ENCODE measurements around the gene CERS6. TPM values are rescaled to one million over a fixed set of nuclear protein-coding genes. Genes with fewer than 3 reads are reported as not detected.
"Not testable (repeated sequence)": the region's sequence is repeated elsewhere in the genome, so short reads cannot be mapped to it uniquely, and the experiment has no call there.

Gene CERS6
- total RNA-seq, 2 donors from 2014 or later = 44.7 to 47.0 TPM

GRCh38 chr2:168781191-168781817 is 325.2 kb downstream of the CERS6 start:
- intact Hi-C loops (cut with DNase I) = no loop called here
- DNase-seq (no peak), ATAC-seq (peak in 1 of 2 donors; percentile 39)

- ATAC-seq (no peak), DNase-seq (no peak)
- intact Hi-C loops (cut with DNase I) = no loop called here
Observed at GRCh38 chr2:168782271-168782670, 326.2 kb downstream of the CERS6 start.

DNA sequence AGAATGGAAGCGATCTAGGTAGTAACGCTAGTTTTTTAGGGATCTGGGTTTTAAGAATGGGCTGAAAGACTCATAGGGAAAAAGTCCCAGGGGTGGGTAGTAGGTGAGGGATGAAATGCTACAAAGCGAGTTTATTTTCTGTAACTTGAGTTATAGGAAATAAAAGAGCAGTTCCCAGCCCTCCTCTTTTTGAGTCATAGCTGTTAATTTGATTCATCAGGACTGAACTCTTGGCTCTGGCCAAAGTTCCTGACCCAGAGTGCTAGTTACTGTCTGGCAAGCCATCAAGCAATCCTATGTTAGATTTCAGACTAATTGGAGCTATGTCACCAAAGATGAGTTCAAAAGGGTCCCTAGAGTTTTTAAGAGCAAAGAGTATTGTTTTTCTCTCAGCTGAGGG is 328.9 kb downstream of the CERS6 start:
- no peak for ATAC-seq
- intact Hi-C loops (cut with DNase I) = no loop called here
- no peak for DNase-seq

DNA sequence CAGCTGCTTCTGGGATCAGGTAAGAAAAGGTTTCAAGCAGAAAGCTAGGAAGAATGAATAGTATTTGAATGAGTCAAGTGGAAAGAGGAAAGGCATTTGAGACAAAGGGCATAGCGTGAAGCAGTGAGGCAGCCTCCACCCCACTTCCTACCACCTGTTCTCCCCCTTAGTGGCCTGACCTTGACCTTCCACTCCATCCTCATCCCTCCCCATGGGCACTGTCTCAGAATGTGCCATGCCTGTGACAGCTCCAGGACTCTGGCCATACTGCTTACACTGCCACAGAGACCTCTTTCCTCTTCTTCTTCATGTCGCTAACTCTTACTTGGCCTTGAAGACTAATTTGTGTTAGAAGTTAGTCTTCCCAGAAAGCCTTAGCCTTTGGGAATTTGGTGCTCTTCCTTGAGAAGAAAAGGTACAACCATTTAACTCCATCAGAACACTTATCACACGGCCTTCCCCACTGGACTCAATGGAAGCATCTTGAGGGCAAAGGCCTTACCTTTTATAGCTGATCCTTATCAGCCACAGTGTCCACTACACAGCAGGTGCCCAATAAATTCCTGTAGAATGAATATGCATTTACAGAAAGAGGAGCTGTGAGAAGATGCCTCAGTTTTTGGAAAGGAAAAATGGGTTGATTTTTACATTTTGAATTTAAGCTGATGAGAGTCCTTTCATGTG is 331.2 kb downstream of the CERS6 start:
- DNase-seq = no peak
- intact Hi-C loops (cut with DNase I) = no loop called here
- no peak for ATAC-seq

DNA sequence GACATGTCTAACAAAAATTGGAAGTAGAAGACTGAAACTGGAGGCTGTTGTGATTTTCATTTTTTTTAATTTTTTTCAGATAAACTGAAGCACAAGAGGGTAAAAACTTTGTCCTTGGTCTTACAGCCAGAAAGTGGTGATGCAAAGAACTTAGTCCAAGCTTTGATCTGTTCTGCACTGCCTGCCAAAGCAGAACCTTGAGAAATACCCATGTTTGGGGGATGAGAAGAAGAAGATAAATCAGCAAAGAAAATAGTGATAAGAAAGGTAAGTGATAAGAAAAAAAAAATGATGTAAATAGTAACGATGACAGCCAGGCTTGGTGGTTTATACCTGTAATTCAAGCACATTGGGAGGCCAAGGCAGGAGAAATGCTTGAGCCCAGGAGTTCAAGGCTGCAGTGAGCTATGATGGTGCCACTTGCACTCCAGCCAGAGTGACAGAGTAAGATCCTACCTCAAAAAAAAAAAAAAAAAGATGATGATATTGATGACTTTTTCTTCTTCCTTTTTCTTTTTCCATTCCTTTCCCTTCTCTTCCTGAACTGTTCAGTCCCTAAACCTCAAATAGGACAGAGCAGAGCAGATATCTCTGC is 331.8 kb downstream of the CERS6 start:
- DNase-seq (no peak), ATAC-seq (peak in 1 of 2 donors; percentile 57)
- intact Hi-C loops (cut with DNase I) = no loop called here

DNA sequence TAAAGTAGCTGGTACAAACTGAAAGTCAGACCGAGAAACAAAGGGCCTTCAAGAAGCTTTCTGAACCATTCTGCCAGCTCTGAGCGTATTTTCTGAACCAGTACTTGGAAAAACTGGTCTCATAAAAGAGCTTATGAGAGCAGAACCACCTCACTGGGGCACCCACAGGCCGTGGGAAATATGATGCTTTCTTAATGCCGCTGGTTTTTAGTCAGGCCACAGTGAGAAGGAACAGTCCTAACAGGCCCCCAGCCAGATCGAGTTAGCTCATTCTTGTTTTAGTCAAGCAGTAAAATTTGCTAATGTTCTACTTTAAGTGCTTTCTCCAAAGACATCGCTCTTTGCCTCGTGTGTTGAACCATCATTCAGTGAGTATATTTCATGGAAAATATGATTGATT is 333.7 kb downstream of the CERS6 start:
- ATAC-seq (no peak), DNase-seq (no peak)
- intact Hi-C loops (cut with DNase I) = no loop called here

- DNase-seq = no peak
- peak; percentile 30 to 78 for ATAC-seq
- intact Hi-C loops (cut with DNase I) = no loop called here
Observed at GRCh38 chr2:168790226-168790902, 334.3 kb downstream of the CERS6 start.

DNA sequence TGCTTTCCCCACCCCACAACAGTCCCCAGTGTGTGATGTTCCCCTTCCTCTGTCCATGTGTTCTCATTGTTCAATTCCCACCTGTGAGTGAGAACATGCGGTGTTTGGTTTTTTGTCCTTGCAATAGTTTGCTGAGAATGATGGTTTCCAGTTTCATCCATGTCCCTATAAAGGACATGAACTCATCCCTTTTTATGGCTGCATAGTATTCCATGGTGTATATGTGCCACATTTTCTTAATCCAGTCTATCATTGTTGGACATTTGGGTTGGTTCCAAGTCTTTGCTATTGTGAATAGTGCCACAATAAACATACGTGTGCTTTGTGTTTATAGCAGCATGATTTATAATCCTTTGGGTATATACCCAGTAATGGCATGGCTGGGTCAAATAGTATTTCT is 335.1 kb downstream of the CERS6 start:
- intact Hi-C loops (cut with DNase I); ATAC-seq; DNase-seq: not testable (repeated sequence)

DNA sequence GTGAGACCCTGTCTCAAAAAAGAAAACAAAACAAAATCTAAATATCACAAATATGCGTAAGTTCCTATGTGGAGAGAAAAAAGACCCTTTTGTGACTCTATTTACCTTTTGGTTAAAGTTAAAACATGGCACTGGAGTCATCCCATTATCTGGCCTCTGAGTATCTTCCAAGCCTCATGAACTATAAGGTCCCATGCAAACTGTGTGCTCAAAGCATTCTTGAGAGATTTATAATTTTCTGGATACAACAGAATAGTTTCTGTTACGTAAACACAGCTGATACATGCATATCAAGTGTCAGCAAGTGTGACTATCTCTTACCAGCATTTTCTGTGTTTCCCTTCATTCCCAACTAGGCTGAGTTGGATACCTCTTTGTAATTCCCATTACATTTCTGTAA is 337.5 kb downstream of the CERS6 start:
- intact Hi-C loops (cut with DNase I) = no loop called here
- DNase-seq = no peak
- ATAC-seq = no peak

- intact Hi-C loops (cut with DNase I) = no loop called here
- DNase-seq (no peak), ATAC-seq (no peak)
Observed at GRCh38 chr2:168794968-168795367, 338.9 kb downstream of the CERS6 start.

DNA sequence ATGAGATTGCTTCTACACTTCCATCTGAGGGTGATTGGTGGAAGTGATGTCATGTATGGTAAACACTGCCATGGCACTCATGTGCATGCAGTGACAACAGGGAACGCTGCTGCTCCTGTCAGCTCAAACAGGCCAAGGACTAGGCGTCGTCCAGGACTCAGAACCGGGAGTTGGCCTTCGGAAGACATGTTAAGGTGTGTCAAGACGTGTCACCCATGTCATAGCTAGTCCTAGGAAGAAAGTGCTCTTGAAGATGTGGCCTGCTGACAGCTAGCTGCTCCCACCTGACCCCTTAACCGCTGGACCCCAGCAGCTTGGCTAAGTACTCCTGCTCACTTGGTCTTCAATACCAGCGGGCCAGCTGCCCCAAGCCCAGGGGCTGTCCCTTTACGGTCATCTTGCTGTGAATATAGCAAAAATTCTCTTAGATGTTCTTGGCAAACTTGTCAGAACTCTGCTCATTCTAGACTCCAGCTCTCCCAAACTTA is 340.1 kb downstream of the CERS6 start:
- intact Hi-C loops (cut with DNase I) = no loop called here
- ATAC-seq (peak; percentile 12 to 21), DNase-seq (no peak)

DNA sequence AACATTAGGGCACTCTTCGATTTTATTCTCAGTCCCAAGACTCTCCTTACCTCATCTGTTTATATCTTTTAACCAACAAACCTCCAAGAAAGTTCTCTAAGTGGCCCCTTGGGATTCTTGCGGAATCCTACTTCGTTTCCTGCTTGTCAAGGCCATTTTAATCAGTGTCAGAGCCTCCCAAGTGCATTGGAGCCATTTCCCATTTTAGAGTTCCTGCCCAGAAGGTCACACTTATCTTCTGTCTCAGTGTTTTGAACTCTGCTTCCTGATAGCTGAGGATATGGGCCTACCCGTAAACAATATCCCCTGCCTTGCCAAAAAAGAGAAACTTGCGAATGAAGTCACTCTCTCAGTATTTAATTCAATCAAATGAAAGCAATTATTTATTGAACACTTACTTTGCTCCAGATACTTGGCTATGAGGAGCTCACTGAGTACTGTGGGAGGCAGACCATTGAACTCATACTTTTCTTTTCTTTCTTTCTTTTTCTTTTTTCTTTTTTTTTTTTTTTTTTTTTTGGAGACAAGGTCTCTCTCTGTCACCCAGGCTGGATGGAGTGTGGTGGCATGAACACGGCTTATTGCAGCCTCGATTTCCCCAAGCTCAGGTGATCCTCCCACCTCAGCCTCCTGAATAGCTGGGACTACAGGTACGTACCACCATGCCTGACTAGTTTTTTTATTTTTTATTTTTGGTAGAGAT is 340.7 kb downstream of the CERS6 start:
- peak; percentile 76 to 89 for ATAC-seq
- intact Hi-C loops (cut with DNase I) = no loop called here
- DNase-seq = peak; percentile 43

DNA sequence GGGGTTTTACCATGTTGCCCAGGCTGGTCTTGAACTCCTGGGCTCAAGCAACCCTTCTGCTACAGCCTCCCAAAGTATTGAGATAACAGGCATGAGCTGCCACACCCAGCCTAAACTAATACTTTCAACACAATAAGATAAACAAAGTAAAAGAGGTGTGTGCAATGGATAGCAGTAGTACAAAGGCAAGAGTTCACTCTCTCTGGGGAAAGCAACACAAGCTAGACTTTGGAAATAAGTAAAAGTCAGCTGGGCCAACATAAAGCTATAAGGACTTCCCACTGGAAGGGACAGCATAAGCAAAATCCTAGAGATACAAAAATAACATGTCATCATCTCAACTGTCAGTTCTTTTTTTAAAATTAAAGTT is 341.2 kb downstream of the CERS6 start:
- intact Hi-C loops (cut with DNase I) = no loop called here
- ATAC-seq (no peak), DNase-seq (no peak)

DNA sequence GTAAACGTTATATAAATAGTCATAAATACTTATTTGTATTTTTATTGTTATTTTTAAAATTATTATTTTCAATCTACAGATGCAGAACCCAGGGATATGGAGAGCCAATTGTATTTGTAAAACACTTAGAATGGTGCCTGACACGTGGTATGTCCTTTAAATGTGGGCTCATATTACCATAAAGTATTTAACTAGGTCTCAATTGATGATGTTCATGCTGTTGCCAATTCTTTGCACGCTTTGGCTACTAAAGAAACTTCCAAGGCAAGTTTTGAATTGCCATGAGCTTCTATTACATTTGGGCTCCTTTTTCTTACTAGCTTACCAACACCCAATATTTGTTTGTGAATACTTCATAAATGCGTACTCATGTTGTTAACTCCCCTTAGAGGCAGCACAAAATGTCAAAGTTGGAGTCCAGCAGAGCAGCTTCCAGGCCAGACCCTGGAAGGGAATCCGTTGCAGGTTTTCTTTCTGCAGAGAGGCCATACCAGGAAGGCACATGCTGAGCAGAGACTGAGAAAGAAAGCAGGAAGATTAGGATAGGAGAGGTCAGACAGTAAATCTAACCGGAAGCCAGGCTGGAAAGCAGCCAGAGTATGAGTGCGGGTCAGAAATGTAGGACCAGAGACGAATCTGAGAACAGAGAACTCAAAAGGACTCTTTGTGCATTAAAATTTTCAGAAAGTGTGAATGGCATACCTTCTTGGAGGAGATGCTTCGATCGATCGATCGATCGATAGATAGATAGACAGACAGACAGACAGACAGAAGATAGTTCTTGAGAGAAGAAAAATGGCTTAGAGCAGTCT is 342.2 kb downstream of the CERS6 start:
- ATAC-seq (no peak), DNase-seq (peak; percentile 36)
- intact Hi-C loops (cut with DNase I) = no loop called here

- no peak for ATAC-seq
- no peak for DNase-seq
- intact Hi-C loops (cut with DNase I) = no loop called here
Observed at GRCh38 chr2:168798888-168799410, 342.9 kb downstream of the CERS6 start.

- no peak for ATAC-seq
- DNase-seq = no peak
- intact Hi-C loops (cut with DNase I) = no loop called here
Observed at GRCh38 chr2:168801471-168801870, 345.4 kb downstream of the CERS6 start.

- ATAC-seq (peak; percentile 80 to 89), DNase-seq (peak; percentile 66)
- intact Hi-C loops (cut with DNase I) = no loop called here
Observed at GRCh38 chr2:168801961-168802858, 346.1 kb downstream of the CERS6 start, which contains the start of gene NOSTRIN. NOSTRIN (plus strand) TSS chr2:168802637; CDS start chr2:168802647, 10 bp downstream.

Measured in left cardiac atrium (tissue), 4 donors.